ENCODE measurements around the gene IRF6. TPM values are rescaled to one million over a fixed set of nuclear protein-coding genes. Genes with fewer than 3 reads are reported as not detected.

IRF6 gene
- polyA plus RNA-seq, 1 of the 3 experiments (the other 2 are of a cell fraction), result 0.94 TPM

GRCh38 chr1:209819058-209819457, 13.1 kb upstream of the IRF6 start:
- Histone ChIP-seq H4K20me1 (ENCODE audit: insufficient read depth) (no peaks in the 10 kb centered on the region), H3K36me3 (replicated peaks in 1 of 2; ENCODE audit: control insufficient read depth in 1 of 2, insufficient read depth in 2 of 2, low read length in 1 of 2) (no peaks in the 10 kb centered on the region), H3K79me2 (ENCODE audit: insufficient read depth) (no peaks in the 10 kb centered on the region), H3K4me3 (ENCODE audit: low read depth in 2 of 2, low read length in 1 of 2) (no peak overlapping the region), H3K27me3 (ENCODE audit: insufficient read depth) (no peaks in the 10 kb centered on the region), H3K27ac (ENCODE audit: low read depth in 2 of 2, low read length in 1 of 2) (no peak overlapping the region), H3K9me2 (no peaks in the 10 kb centered on the region), H3K9ac (no peak overlapping the region), H3K4me1 (ENCODE audit: control insufficient read depth in 1 of 2, insufficient read depth in 2 of 2, low read depth in 1 of 2, low read length in 1 of 2) (peaks cover 7 to 9% of the 10 kb centered on the region in 2 experiments; a peak in 2 of 4 replicates), H2AFZ (ENCODE audit: low read depth) (no peak overlapping the region), H3K9me3 (no peaks in the 10 kb centered on the region), H3F3A (replicated peaks; ENCODE audit: insufficient read depth) (peaks cover 16% of the 10 kb centered on the region), H3K4me2 (no peak overlapping the region)
- 7% methylated on average over 1 of the region's 1 CpG for WGBS (ENCODE audit: low lambda C conversion rate)
- ChIA-PET CTCF (interaction anchor here (0.9 to 1.7 kb wide), 5 partner anchors 8 to 170 kb away, joined by 3 to 6 read pairs (median 3); partner anchors contain the start of gene UTP25), POLR2A (no interaction called here)
- TF ChIP-seq JUND (IDR thresholded peaks at IDR 0.05) (no peak), RAD21 (IDR thresholded peaks at IDR 0.05; ENCODE audit: low read length) (no peak), RFX5 (IDR thresholded peaks at IDR 0.05; ENCODE audit: low read length) (no peak)
- no peak for DNase-seq

DNA sequence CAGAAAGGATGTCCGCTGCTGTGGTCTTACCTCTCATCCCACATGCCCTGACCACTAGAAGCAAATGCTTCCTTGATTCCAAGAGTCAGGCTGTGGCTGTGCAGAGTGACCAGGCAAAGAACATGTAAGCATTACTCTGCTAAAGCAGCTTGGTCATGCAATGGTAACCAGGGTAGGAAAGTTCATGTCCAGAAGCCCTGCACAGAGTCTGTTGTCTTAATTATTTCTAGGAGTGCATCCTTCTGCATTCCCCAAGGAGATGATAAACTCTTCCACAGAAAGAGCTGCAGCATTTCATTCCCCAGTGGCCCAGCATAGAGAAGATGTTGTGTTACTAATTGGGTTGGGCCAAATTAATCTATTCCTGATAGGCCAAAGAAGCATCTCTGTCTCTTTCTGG, 11.7 kb upstream of the IRF6 start:
- ChIA-PET POLR2A (no interaction called here), CTCF (no interaction called here)
- Histone ChIP-seq H3K9me2 (no peaks in the 10 kb centered on the region), H3K4me3 (ENCODE audit: low read depth in 2 of 2, low read length in 1 of 2) (no peak overlapping the region), H3K4me2 (no peak overlapping the region), H3K27ac (ENCODE audit: low read depth in 2 of 2, low read length in 1 of 2) (no peak overlapping the region), H3K36me3 (replicated peaks in 1 of 2; ENCODE audit: control insufficient read depth in 1 of 2, insufficient read depth in 2 of 2, low read length in 1 of 2) (no peaks in the 10 kb centered on the region), H3K4me1 (ENCODE audit: control insufficient read depth in 1 of 2, insufficient read depth in 2 of 2, low read depth in 1 of 2, low read length in 1 of 2) (peaks cover under 1 to 6% of the 10 kb centered on the region in 2 experiments; a peak in 2 of 4 replicates), H3K27me3 (ENCODE audit: insufficient read depth) (no peaks in the 10 kb centered on the region), H4K20me1 (ENCODE audit: insufficient read depth) (no peaks in the 10 kb centered on the region), H3K9ac (no peak overlapping the region), H3K79me2 (ENCODE audit: insufficient read depth) (no peaks in the 10 kb centered on the region), H2AFZ (ENCODE audit: low read depth) (no peak overlapping the region), H3F3A (replicated peaks; ENCODE audit: insufficient read depth) (peaks cover 3% of the 10 kb centered on the region), H3K9me3 (no peaks in the 10 kb centered on the region)
- TF ChIP-seq FOXJ3 (CRISPR knock-in tag; IDR thresholded peaks at IDR 0.05) (no peak), NRF1 (IDR thresholded peaks at IDR 0.05; ENCODE audit: low read depth, low read length) (no peak), MXI1 (IDR thresholded peaks at IDR 0.05; ENCODE audit: low read depth, low read length) (no peak), NFIC (IDR thresholded peaks at IDR 0.05; ENCODE audit: borderline replicate concordance) (no peak), MEF2A (IDR thresholded peaks at IDR 0.05; ENCODE audit: borderline replicate concordance, low read depth) (no peak), MAX (IDR thresholded peaks at IDR 0.05; ENCODE audit: low read depth) (no peak), SIN3A (IDR thresholded peaks at IDR 0.05; ENCODE audit: borderline replicate concordance, low read depth, low read length) (no peak), FOSL2 (IDR thresholded peaks at IDR 0.05; ENCODE audit: borderline replicate concordance, low read depth) (no peak), CHD2 (IDR thresholded peaks at IDR 0.05; ENCODE audit: low read length, partially characterized antibody) (no peak), USF2 (IDR thresholded peaks at IDR 0.05; ENCODE audit: borderline replicate concordance, low read depth, low read length) (no peak), POLR2AphosphoS5 (IDR thresholded peaks at IDR 0.05; ENCODE audit: low read depth, low read length) (no peak)
- TF ChIP-seq, protein P1, sequence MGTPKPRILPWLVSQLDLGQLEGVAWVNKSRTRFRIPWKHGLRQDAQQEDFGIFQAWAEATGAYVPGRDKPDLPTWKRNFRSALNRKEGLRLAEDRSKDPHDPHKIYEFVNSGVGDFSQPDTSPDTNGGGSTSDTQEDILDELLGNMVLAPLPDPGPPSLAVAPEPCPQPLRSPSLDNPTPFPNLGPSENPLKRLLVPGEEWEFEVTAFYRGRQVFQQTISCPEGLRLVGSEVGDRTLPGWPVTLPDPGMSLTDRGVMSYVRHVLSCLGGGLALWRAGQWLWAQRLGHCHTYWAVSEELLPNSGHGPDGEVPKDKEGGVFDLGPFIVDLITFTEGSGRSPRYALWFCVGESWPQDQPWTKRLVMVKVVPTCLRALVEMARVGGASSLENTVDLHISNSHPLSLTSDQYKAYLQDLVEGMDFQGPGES (IDR thresholded peaks at IDR 0.05; ENCODE audit: low read depth, low read length), result no peak
- TF ChIP-seq, protein P2, sequence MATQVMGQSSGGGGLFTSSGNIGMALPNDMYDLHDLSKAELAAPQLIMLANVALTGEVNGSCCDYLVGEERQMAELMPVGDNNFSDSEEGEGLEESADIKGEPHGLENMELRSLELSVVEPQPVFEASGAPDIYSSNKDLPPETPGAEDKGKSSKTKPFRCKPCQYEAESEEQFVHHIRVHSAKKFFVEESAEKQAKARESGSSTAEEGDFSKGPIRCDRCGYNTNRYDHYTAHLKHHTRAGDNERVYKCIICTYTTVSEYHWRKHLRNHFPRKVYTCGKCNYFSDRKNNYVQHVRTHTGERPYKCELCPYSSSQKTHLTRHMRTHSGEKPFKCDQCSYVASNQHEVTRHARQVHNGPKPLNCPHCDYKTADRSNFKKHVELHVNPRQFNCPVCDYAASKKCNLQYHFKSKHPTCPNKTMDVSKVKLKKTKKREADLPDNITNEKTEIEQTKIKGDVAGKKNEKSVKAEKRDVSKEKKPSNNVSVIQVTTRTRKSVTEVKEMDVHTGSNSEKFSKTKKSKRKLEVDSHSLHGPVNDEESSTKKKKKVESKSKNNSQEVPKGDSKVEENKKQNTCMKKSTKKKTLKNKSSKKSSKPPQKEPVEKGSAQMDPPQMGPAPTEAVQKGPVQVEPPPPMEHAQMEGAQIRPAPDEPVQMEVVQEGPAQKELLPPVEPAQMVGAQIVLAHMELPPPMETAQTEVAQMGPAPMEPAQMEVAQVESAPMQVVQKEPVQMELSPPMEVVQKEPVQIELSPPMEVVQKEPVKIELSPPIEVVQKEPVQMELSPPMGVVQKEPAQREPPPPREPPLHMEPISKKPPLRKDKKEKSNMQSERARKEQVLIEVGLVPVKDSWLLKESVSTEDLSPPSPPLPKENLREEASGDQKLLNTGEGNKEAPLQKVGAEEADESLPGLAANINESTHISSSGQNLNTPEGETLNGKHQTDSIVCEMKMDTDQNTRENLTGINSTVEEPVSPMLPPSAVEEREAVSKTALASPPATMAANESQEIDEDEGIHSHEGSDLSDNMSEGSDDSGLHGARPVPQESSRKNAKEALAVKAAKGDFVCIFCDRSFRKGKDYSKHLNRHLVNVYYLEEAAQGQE (IDR thresholded peaks at IDR 0.05; ENCODE audit: low read depth, low read length), result no peak
- DNase-seq, result no peak
- WGBS (ENCODE audit: low lambda C conversion rate), result 88% methylated on average over 1 of the region's 1 CpG
